Mucosa of descending colon (tissue), 3 donors: ENCODE results near the gene ABHD1. TPM values are rescaled to one million over a fixed set of nuclear protein-coding genes. Genes with fewer than 3 reads are reported as not detected.

Experiments used
- ATAC-seq: fragments of 200-7000 bp; cut with Tn5 transposase; one replicate; pipeline ENCODE4 v1.9.1; 2020; ENCODE audit warnings: mild to moderate bottlenecking, moderate library complexity
- DNase-seq, 3 donors: peaks; one replicate each; pipeline ENCODE4 v3.0.0-alpha.2; 2020
- H3K36me3 ChIP-seq: fragments of 200-600 bp; one replicate; pipeline ENCODE4 v1.8.0; 2021; ENCODE audit warnings: low read depth, mild to moderate bottlenecking
- H3K4me1 ChIP-seq: fragments of 200-600 bp; one replicate; pipeline ENCODE4 v1.8.0; 2021; ENCODE audit warnings: low read depth, mild to moderate bottlenecking
- H3K4me3 ChIP-seq: fragments of 200-600 bp; one replicate; pipeline ENCODE4 v1.8.0; 2021; ENCODE audit warnings: mild to moderate bottlenecking
- H3K9me3 ChIP-seq: fragments of 200-600 bp; one replicate; pipeline ENCODE4 v1.8.0; 2021; ENCODE audit warnings: mild to moderate bottlenecking
- intact Hi-C, 2 donors: fragments of 100-400 bp; cut with DNase I in 1 of 2; cut with micrococcal nuclease in 1 of 2; formaldehyde crosslinking; loops; one replicate each; pipeline versions ENCODE4 v1.11.0 to v1.11.1; 2022; cut with DNase I, micrococcal nuclease
- total RNA-seq, 3 donors: library from RNA; stranded (reverse); fragmentation: NEBNext Ultra II Directional in 2 of 3; extraction: Animal tissue kit (Norgen Biotek cat#: 25700) in 2 of 3; gene quantifications; one replicate each; pipeline versions ENCODE4 v1.2.1 to v1.2.4, GENCODE V29; 2021 to 2023
- TF ChIP-seq, protein P1 (sequence below): fragments of 200-600 bp; IDR thresholded peaks from one replicate; pipeline ENCODE4 v1.8.0; 2022; ENCODE audit warnings: antibody characterized with exemption, mild to moderate bottlenecking
- donor health status: DM: no; HTN: no; CAD: no; lungs with moderate emphysema.
- donor health status: DM: no; HTN: no; CAD: no.
- donor health status: DM: no; HTN: yes; CAD: no.

Gene ABHD1
- total RNA-seq, 3 donors from 2014 or later = 0.19 to 0.22 TPM; not detected in 1

- intact Hi-C loops = loop anchor here (10.0 kb wide), 3 partner anchors 113 to 193 kb away; partner anchors contain the start of genes ATRAID (in 1 of the 2), CAD (in 1 of the 2), SLC5A6 (in 1 of the 2) and TRIM54 (in 1 of the 2)
- H3K9me3 ChIP-seq = no peaks in the 10 kb centered on the region
- no peak overlapping the region for H3K4me3 ChIP-seq
- H3K36me3 ChIP-seq = no peaks in the 10 kb centered on the region
- no peak for ATAC-seq
- H3K4me1 ChIP-seq = peaks cover 18% of the 10 kb centered on the region
- TF ChIP-seq, protein P1, sequence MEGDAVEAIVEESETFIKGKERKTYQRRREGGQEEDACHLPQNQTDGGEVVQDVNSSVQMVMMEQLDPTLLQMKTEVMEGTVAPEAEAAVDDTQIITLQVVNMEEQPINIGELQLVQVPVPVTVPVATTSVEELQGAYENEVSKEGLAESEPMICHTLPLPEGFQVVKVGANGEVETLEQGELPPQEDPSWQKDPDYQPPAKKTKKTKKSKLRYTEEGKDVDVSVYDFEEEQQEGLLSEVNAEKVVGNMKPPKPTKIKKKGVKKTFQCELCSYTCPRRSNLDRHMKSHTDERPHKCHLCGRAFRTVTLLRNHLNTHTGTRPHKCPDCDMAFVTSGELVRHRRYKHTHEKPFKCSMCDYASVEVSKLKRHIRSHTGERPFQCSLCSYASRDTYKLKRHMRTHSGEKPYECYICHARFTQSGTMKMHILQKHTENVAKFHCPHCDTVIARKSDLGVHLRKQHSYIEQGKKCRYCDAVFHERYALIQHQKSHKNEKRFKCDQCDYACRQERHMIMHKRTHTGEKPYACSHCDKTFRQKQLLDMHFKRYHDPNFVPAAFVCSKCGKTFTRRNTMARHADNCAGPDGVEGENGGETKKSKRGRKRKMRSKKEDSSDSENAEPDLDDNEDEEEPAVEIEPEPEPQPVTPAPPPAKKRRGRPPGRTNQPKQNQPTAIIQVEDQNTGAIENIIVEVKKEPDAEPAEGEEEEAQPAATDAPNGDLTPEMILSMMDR = no peak
- DNase-seq = no peak
Observed at GRCh38 chr2:27091746-27092695, 31.6 kb upstream of the ABHD1 start.

- no peaks in the 10 kb centered on the region for H3K9me3 ChIP-seq
- TF ChIP-seq, protein P1 = no peak
- intact Hi-C loops = loop anchor here (10.0 kb wide), 3 partner anchors 112 to 192 kb away; partner anchors contain the start of genes ATRAID (in 1 of the 2), CAD (in 1 of the 2), SLC5A6 (in 1 of the 2) and TRIM54 (in 1 of the 2)
- no peaks in the 10 kb centered on the region for H3K36me3 ChIP-seq
- no peak overlapping the region for H3K4me3 ChIP-seq
- H3K4me1 ChIP-seq = peaks cover 10% of the 10 kb centered on the region
- DNase-seq (peak in 2 of 3 donors; percentile 27 to 58), ATAC-seq (peak; percentile 54)
Observed at GRCh38 chr2:27092696-27093429, 30.8 kb upstream of the ABHD1 start.

GRCh38 chr2:27093430-27094352 is 29.9 kb upstream of the ABHD1 start:
- TF ChIP-seq, protein P1 = no peak
- no peak for DNase-seq

GRCh38 chr2:27094353-27094984 is 29.1 kb upstream of the ABHD1 start:
- ATAC-seq (no peak), DNase-seq (no peak)
- Histone ChIP-seq H3K36me3 (no peaks in the 10 kb centered on the region), H3K4me1 (peaks cover 10% of the 10 kb centered on the region), H3K9me3 (no peaks in the 10 kb centered on the region), H3K4me3 (no peak overlapping the region)
- intact Hi-C loops = loop anchor here (10.0 kb wide), 3 partner anchors 110 to 190 kb away; partner anchors contain the start of genes ATRAID (in 1 of the 2), CAD (in 1 of the 2), SLC5A6 (in 1 of the 2) and TRIM54 (in 1 of the 2)
- TF ChIP-seq, protein P1 = no peak

More at GRCh38 chr2:27093430-27094352, 29.9 kb upstream of the ABHD1 start:
- H3K4me1 ChIP-seq = peaks cover 10% of the 10 kb centered on the region
- intact Hi-C loops = loop anchor here (10.0 kb wide), 3 partner anchors 111 to 191 kb away; partner anchors contain the start of genes ATRAID (in 1 of the 2), CAD (in 1 of the 2), SLC5A6 (in 1 of the 2) and TRIM54 (in 1 of the 2)
- H3K36me3 ChIP-seq = no peaks in the 10 kb centered on the region
- H3K9me3 ChIP-seq = no peaks in the 10 kb centered on the region
- H3K4me3 ChIP-seq = no peak overlapping the region
- ATAC-seq = peak; percentile 22
